ENCODE results near the gene UBE3B. TPM values are rescaled to one million over a fixed set of nuclear protein-coding genes. Genes with fewer than 3 reads are reported as not detected.

Gene UBE3B
- total RNA-seq, 1 donor from 2014 or later, result 44.2 TPM

GRCh38 chr12:109535863-109536250 lies 58.4 kb downstream of the UBE3B start:
- peaks cover 2% of the 10 kb centered on the region for H3K9me3 Mint-ChIP-seq (ENCODE audit: unreplicated experiment)
- H3K27me3 Mint-ChIP-seq (ENCODE audit: unreplicated experiment), result peaks cover 1% of the 10 kb centered on the region
- peaks cover 19% of the 10 kb centered on the region for H3K4me1 Mint-ChIP-seq (ENCODE audit: low read depth, unreplicated experiment)
- no peak overlapping the region for H3K4me3 Mint-ChIP-seq (ENCODE audit: unreplicated experiment)
- peaks cover 3% of the 10 kb centered on the region for H3K36me3 Mint-ChIP-seq (ENCODE audit: unreplicated experiment)
- DNase-seq, result no peak
- TF ChIP-seq CTCF (IDR thresholded peaks at IDR 0.05; ENCODE audit: partially characterized antibody, unreplicated experiment), result no peak
- H3K27ac Mint-ChIP-seq (ENCODE audit: unreplicated experiment), result no peak overlapping the region

GRCh38 chr12:109537136-109537535 lies 59.7 kb downstream of the UBE3B start:
- no peak for TF ChIP-seq CTCF (IDR thresholded peaks at IDR 0.05; ENCODE audit: partially characterized antibody, unreplicated experiment)
- H3K9me3 Mint-ChIP-seq (ENCODE audit: unreplicated experiment), result peaks cover 4% of the 10 kb centered on the region
- peaks cover 8% of the 10 kb centered on the region for H3K4me1 Mint-ChIP-seq (ENCODE audit: low read depth, unreplicated experiment)
- H3K27ac Mint-ChIP-seq (ENCODE audit: unreplicated experiment), result no peak overlapping the region
- no peak overlapping the region for H3K4me3 Mint-ChIP-seq (ENCODE audit: unreplicated experiment)
- DNase-seq, result no peak
- H3K36me3 Mint-ChIP-seq (ENCODE audit: unreplicated experiment), result peaks cover 3% of the 10 kb centered on the region
- peaks cover 1% of the 10 kb centered on the region for H3K27me3 Mint-ChIP-seq (ENCODE audit: unreplicated experiment)

- TF ChIP-seq CTCF (IDR thresholded peaks at IDR 0.05; ENCODE audit: partially characterized antibody, unreplicated experiment), result no peak
- no peak for DNase-seq
- no peaks in the 10 kb centered on the region for H3K4me1 Mint-ChIP-seq (ENCODE audit: low read depth, unreplicated experiment)
- peaks cover 7% of the 10 kb centered on the region for H3K9me3 Mint-ChIP-seq (ENCODE audit: unreplicated experiment)
- H3K36me3 Mint-ChIP-seq (ENCODE audit: unreplicated experiment), result peaks cover 3% of the 10 kb centered on the region
- H3K4me3 Mint-ChIP-seq (ENCODE audit: unreplicated experiment), result no peak overlapping the region
- H3K27ac Mint-ChIP-seq (ENCODE audit: unreplicated experiment), result no peak overlapping the region
- peaks cover 1% of the 10 kb centered on the region for H3K27me3 Mint-ChIP-seq (ENCODE audit: unreplicated experiment)
These were observed 60.9 kb downstream of the UBE3B start for GRCh38 chr12:109538191-109538863.

- no peak overlapping the region for H3K27ac Mint-ChIP-seq (ENCODE audit: unreplicated experiment)
- H3K4me1 Mint-ChIP-seq (ENCODE audit: low read depth, unreplicated experiment), result peaks cover 2% of the 10 kb centered on the region
- DNase-seq, result no peak
- H3K4me3 Mint-ChIP-seq (ENCODE audit: unreplicated experiment), result no peak overlapping the region
- no peak for TF ChIP-seq CTCF (IDR thresholded peaks at IDR 0.05; ENCODE audit: partially characterized antibody, unreplicated experiment)
- peaks cover 1% of the 10 kb centered on the region for H3K27me3 Mint-ChIP-seq (ENCODE audit: unreplicated experiment)
- peaks cover 7% of the 10 kb centered on the region for H3K9me3 Mint-ChIP-seq (ENCODE audit: unreplicated experiment)
- peaks cover 3% of the 10 kb centered on the region for H3K36me3 Mint-ChIP-seq (ENCODE audit: unreplicated experiment)
These were observed 62.1 kb downstream of the UBE3B start for GRCh38 chr12:109539508-109539907.

GRCh38 chr12:109540526-109541412 lies 63.3 kb downstream of the UBE3B start:
- Mint-ChIP-seq H3K9me3 (ENCODE audit: unreplicated experiment) (peaks cover 7% of the 10 kb centered on the region), H3K27ac (ENCODE audit: unreplicated experiment) (no peak overlapping the region), H3K36me3 (ENCODE audit: unreplicated experiment) (peaks cover 3% of the 10 kb centered on the region), H3K4me3 (ENCODE audit: unreplicated experiment) (no peak overlapping the region), H3K4me1 (ENCODE audit: low read depth, unreplicated experiment) (peaks cover 8% of the 10 kb centered on the region), H3K27me3 (ENCODE audit: unreplicated experiment) (peaks cover 1% of the 10 kb centered on the region)
- no peak for DNase-seq
- TF ChIP-seq CTCF (IDR thresholded peaks at IDR 0.05; ENCODE audit: partially characterized antibody, unreplicated experiment), result no peak

Measured in glutamatergic neuron (in vitro differentiated cells).